Measurements from ENCODE around the gene ZNF366. TPM values are rescaled to one million over a fixed set of nuclear protein-coding genes. Genes with fewer than 3 reads are reported as not detected.
"Not testable (repeated sequence)": the region's sequence is repeated elsewhere in the genome, so short reads cannot be mapped to it uniquely, and the experiment has no call there.

The ZNF366 gene
- total RNA-seq, 1 donor from 2014 or later = not detected

GRCh38 chr5:72410688-72411295, 96.4 kb downstream of the ZNF366 start:
- Mint-ChIP-seq H3K27ac (ENCODE audit: unreplicated experiment) (peak overlapping the region; percentile 70), H3K4me1 (ENCODE audit: low read depth) (no peaks in the 10 kb centered on the region), H3K4me3 (ENCODE audit: unreplicated experiment) (no peak overlapping the region), H3K9me3 (ENCODE audit: low read depth) (no peaks in the 10 kb centered on the region), H3K27me3 (ENCODE audit: low read depth) (no peaks in the 10 kb centered on the region), H3K36me3 (ENCODE audit: low read depth) (no peaks in the 10 kb centered on the region)
- no peak for DNase-seq (ENCODE audit: low spot score)
- no peak for TF ChIP-seq CTCF (IDR thresholded peaks at IDR 0.05)

- H3K27ac Mint-ChIP-seq (ENCODE audit: unreplicated experiment) = no peak overlapping the region
- H3K4me1 Mint-ChIP-seq (ENCODE audit: low read depth) = no peaks in the 10 kb centered on the region
- DNase-seq (ENCODE audit: low spot score) = no peak
- no peaks in the 10 kb centered on the region for H3K27me3 Mint-ChIP-seq (ENCODE audit: low read depth)
- H3K36me3 Mint-ChIP-seq (ENCODE audit: low read depth) = no peaks in the 10 kb centered on the region
- no peak overlapping the region for H3K4me3 Mint-ChIP-seq (ENCODE audit: unreplicated experiment)
- peaks cover 4% of the 10 kb centered on the region for H3K9me3 Mint-ChIP-seq (ENCODE audit: low read depth)
- TF ChIP-seq CTCF (IDR thresholded peaks at IDR 0.05) = no peak
Observed at GRCh38 chr5:72408603-72409002, 98.6 kb downstream of the ZNF366 start.

- H3K9me3 Mint-ChIP-seq (ENCODE audit: low read depth) = peaks cover 4% of the 10 kb centered on the region
- DNase-seq (ENCODE audit: low spot score) = no peak
- no peaks in the 10 kb centered on the region for H3K27me3 Mint-ChIP-seq (ENCODE audit: low read depth)
- no peaks in the 10 kb centered on the region for H3K36me3 Mint-ChIP-seq (ENCODE audit: low read depth)
- H3K4me1 Mint-ChIP-seq (ENCODE audit: low read depth) = peaks cover 4% of the 10 kb centered on the region
- no peak overlapping the region for H3K27ac Mint-ChIP-seq (ENCODE audit: unreplicated experiment)
- H3K4me3 Mint-ChIP-seq (ENCODE audit: unreplicated experiment) = no peak overlapping the region
- no peak for TF ChIP-seq CTCF (IDR thresholded peaks at IDR 0.05)
Observed at GRCh38 chr5:72408127-72408526, 99.1 kb downstream of the ZNF366 start.

- Mint-ChIP-seq H3K36me3 (ENCODE audit: low read depth) (no peaks in the 10 kb centered on the region), H3K27me3 (ENCODE audit: low read depth) (no peaks in the 10 kb centered on the region), H3K9me3 (ENCODE audit: low read depth) (peaks cover 4% of the 10 kb centered on the region), H3K4me1 (ENCODE audit: low read depth) (peaks cover 9% of the 10 kb centered on the region), H3K4me3 (ENCODE audit: unreplicated experiment) (no peak overlapping the region), H3K27ac (ENCODE audit: unreplicated experiment) (no peak overlapping the region)
- no peak for DNase-seq (ENCODE audit: low spot score)
- no peak for TF ChIP-seq CTCF (IDR thresholded peaks at IDR 0.05)
Observed at GRCh38 chr5:72407541-72407940, 99.7 kb downstream of the ZNF366 start.

- Mint-ChIP-seq H3K27ac (ENCODE audit: unreplicated experiment) (no peak overlapping the region), H3K27me3 (ENCODE audit: low read depth) (no peaks in the 10 kb centered on the region), H3K36me3 (ENCODE audit: low read depth) (no peaks in the 10 kb centered on the region), H3K9me3 (ENCODE audit: low read depth) (peaks cover 4% of the 10 kb centered on the region), H3K4me3 (ENCODE audit: unreplicated experiment) (no peak overlapping the region), H3K4me1 (ENCODE audit: low read depth) (peaks cover 14% of the 10 kb centered on the region)
- no peak for TF ChIP-seq CTCF (IDR thresholded peaks at IDR 0.05)
- no peak for DNase-seq (ENCODE audit: low spot score)
Observed at GRCh38 chr5:72407078-72407477, 100.1 kb downstream of the ZNF366 start.

- Mint-ChIP-seq H3K9me3 (ENCODE audit: low read depth) (peaks cover 20% of the 10 kb centered on the region), H3K4me1 (ENCODE audit: low read depth) (peaks cover 22% of the 10 kb centered on the region)
- not testable (repeated sequence) for DNase-seq (ENCODE audit: low spot score); H3K4me3 Mint-ChIP-seq (ENCODE audit: unreplicated experiment); H3K36me3 Mint-ChIP-seq (ENCODE audit: low read depth); H3K27ac Mint-ChIP-seq (ENCODE audit: unreplicated experiment); H3K27me3 Mint-ChIP-seq (ENCODE audit: low read depth)
Observed at GRCh38 chr5:72404771-72405170, 102.4 kb downstream of the ZNF366 start.
